ENCODE results near the gene SCYGR7. TPM values are rescaled to one million over a fixed set of nuclear protein-coding genes. Genes with fewer than 3 reads are reported as not detected.

Gene SCYGR7
- total and polyA plus RNA-seq, 2 of the 13 experiments (the other 11 are each of a cell fraction or from before 2014, with no cell fraction given): not detected

DNA sequence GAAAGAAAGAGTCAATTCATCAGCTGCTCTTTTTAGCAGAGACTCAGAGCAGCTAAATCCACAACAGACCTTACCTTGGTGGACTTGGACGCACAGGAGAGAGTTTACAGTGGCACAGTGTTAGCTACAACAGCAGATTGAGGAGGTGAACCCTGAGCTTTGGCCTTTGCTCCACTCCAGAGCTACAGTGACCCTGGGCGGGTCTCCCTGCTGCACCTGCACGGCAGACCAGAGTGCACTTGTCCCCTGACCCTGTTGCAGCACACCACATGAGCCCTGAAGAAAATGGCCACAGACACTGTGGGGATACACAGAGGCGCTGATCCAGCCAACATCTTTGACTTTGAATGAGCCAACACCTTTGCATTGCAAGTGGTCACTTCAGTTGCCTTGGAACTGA is 21.3 kb upstream of the SCYGR7 start (continued):
- TF ChIP-seq, protein P1, sequence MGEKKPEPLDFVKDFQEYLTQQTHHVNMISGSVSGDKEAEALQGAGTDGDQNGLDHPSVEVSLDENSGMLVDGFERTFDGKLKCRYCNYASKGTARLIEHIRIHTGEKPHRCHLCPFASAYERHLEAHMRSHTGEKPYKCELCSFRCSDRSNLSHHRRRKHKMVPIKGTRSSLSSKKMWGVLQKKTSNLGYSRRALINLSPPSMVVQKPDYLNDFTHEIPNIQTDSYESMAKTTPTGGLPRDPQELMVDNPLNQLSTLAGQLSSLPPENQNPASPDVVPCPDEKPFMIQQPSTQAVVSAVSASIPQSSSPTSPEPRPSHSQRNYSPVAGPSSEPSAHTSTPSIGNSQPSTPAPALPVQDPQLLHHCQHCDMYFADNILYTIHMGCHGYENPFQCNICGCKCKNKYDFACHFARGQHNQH (CRISPR knock-in tag; IDR thresholded peaks at IDR 0.05): 0 out of 2 replicates have a peak, but pooled peaks have one; percentile 30
- no peak for TF ChIP-seq FOXP1 (IDR thresholded peaks at IDR 0.05)
- TF ChIP-seq FOXP1 (CRISPR knock-in tag; IDR thresholded peaks at IDR 0.05): peak; percentile 44; the same call in 1 of the 2 replicates
- TF ChIP-seq NFE2 (CRISPR knock-in tag; IDR thresholded peaks at IDR 0.05): no peak
- TF ChIP-seq CENPT (CRISPR knock-in tag; IDR thresholded peaks at IDR 0.05; ENCODE audit: low read depth): no peak
- TF ChIP-seq, protein P2, sequence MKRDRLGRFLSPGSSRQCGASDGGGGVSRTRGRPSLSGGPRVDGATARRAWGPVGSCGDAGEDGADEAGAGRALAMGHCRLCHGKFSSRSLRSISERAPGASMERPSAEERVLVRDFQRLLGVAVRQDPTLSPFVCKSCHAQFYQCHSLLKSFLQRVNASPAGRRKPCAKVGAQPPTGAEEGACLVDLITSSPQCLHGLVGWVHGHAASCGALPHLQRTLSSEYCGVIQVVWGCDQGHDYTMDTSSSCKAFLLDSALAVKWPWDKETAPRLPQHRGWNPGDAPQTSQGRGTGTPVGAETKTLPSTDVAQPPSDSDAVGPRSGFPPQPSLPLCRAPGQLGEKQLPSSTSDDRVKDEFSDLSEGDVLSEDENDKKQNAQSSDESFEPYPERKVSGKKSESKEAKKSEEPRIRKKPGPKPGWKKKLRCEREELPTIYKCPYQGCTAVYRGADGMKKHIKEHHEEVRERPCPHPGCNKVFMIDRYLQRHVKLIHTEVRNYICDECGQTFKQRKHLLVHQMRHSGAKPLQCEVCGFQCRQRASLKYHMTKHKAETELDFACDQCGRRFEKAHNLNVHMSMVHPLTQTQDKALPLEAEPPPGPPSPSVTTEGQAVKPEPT (CRISPR knock-in tag; IDR thresholded peaks at IDR 0.05; ENCODE audit: low read depth): no peak
- no peak for TF ChIP-seq HNRNPUL1 (IDR thresholded peaks at IDR 0.05; ENCODE audit: low read depth, low read length)
- TF ChIP-seq, protein P3, sequence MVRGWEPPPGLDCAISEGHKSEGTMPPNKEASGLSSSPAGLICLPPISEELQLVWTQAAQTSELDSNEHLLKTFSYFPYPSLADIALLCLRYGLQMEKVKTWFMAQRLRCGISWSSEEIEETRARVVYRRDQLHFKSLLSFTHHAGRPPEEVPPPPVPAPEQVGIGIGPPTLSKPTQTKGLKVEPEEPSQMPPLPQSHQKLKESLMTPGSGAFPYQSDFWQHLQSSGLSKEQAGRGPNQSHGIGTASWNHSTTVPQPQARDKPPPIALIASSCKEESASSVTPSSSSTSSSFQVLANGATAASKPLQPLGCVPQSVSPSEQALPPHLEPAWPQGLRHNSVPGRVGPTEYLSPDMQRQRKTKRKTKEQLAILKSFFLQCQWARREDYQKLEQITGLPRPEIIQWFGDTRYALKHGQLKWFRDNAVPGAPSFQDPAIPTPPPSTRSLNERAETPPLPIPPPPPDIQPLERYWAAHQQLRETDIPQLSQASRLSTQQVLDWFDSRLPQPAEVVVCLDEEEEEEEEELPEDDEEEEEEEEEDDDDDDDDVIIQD (CRISPR knock-in tag; IDR thresholded peaks at IDR 0.05; ENCODE audit: low read depth): peak; percentile 66; the same call in 1 of the 2 replicates
- no peak for TF ChIP-seq PHF8 (CRISPR knock-in tag; IDR thresholded peaks at IDR 0.05)
- TF ChIP-seq, protein P4, sequence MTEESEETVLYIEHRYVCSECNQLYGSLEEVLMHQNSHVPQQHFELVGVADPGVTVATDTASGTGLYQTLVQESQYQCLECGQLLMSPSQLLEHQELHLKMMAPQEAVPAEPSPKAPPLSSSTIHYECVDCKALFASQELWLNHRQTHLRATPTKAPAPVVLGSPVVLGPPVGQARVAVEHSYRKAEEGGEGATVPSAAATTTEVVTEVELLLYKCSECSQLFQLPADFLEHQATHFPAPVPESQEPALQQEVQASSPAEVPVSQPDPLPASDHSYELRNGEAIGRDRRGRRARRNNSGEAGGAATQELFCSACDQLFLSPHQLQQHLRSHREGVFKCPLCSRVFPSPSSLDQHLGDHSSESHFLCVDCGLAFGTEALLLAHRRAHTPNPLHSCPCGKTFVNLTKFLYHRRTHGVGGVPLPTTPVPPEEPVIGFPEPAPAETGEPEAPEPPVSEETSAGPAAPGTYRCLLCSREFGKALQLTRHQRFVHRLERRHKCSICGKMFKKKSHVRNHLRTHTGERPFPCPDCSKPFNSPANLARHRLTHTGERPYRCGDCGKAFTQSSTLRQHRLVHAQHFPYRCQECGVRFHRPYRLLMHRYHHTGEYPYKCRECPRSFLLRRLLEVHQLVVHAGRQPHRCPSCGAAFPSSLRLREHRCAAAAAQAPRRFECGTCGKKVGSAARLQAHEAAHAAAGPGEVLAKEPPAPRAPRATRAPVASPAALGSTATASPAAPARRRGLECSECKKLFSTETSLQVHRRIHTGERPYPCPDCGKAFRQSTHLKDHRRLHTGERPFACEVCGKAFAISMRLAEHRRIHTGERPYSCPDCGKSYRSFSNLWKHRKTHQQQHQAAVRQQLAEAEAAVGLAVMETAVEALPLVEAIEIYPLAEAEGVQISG (CRISPR knock-in tag; IDR thresholded peaks at IDR 0.05): peak; percentile 39; the same call in 1 of the 2 replicates
- peak; percentile 56; the same call in 1 of the 2 replicates for TF ChIP-seq PHF20 (CRISPR knock-in tag; IDR thresholded peaks at IDR 0.05)
- TF ChIP-seq, protein P5, sequence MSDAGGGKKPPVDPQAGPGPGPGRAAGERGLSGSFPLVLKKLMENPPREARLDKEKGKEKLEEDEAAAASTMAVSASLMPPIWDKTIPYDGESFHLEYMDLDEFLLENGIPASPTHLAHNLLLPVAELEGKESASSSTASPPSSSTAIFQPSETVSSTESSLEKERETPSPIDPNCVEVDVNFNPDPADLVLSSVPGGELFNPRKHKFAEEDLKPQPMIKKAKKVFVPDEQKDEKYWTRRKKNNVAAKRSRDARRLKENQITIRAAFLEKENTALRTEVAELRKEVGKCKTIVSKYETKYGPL (CRISPR knock-in tag; IDR thresholded peaks at IDR 0.05): no peak
- TF ChIP-seq, protein P6, sequence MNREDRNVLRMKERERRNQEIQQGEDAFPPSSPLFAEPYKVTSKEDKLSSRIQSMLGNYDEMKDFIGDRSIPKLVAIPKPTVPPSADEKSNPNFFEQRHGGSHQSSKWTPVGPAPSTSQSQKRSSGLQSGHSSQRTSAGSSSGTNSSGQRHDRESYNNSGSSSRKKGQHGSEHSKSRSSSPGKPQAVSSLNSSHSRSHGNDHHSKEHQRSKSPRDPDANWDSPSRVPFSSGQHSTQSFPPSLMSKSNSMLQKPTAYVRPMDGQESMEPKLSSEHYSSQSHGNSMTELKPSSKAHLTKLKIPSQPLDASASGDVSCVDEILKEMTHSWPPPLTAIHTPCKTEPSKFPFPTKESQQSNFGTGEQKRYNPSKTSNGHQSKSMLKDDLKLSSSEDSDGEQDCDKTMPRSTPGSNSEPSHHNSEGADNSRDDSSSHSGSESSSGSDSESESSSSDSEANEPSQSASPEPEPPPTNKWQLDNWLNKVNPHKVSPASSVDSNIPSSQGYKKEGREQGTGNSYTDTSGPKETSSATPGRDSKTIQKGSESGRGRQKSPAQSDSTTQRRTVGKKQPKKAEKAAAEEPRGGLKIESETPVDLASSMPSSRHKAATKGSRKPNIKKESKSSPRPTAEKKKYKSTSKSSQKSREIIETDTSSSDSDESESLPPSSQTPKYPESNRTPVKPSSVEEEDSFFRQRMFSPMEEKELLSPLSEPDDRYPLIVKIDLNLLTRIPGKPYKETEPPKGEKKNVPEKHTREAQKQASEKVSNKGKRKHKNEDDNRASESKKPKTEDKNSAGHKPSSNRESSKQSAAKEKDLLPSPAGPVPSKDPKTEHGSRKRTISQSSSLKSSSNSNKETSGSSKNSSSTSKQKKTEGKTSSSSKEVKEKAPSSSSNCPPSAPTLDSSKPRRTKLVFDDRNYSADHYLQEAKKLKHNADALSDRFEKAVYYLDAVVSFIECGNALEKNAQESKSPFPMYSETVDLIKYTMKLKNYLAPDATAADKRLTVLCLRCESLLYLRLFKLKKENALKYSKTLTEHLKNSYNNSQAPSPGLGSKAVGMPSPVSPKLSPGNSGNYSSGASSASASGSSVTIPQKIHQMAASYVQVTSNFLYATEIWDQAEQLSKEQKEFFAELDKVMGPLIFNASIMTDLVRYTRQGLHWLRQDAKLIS (CRISPR knock-in tag; IDR thresholded peaks at IDR 0.05): no peak
- TF ChIP-seq ZNF484 (CRISPR knock-in tag; IDR thresholded peaks at IDR 0.05; ENCODE audit: borderline replicate concordance, low read depth): no peak
- no peak for TF ChIP-seq ZNF839 (CRISPR knock-in tag; IDR thresholded peaks at IDR 0.05; ENCODE audit: borderline replicate concordance)
- TF ChIP-seq CBX2 (IDR thresholded peaks at IDR 0.05; ENCODE audit: low read depth, low read length): no peak
- TF ChIP-seq CBX2 (CRISPR knock-in tag; IDR thresholded peaks at IDR 0.05; ENCODE audit: low read depth): no peak
- TF ChIP-seq TBP (CRISPR knock-in tag; IDR thresholded peaks at IDR 0.05): no peak
- no peak for TF ChIP-seq ZNF382 (CRISPR knock-in tag; IDR thresholded peaks at IDR 0.05; ENCODE audit: borderline replicate concordance)
